IMR-90 (cell line): ENCODE measurements around the gene POLR3B. TPM values are rescaled to one million over a fixed set of nuclear protein-coding genes. Genes with fewer than 3 reads are reported as not detected.

Experiments used
- ATAC-seq: fragments of 200-7000 bp; cut with Tn5 transposase; 2 replicates; pipeline ENCODE4 v1.9.1; 2020; ENCODE audit warnings: low read depth, mild to moderate bottlenecking, moderate library complexity
- BruUV-seq: library from RNA; stranded (reverse); fragments of 400-500 nt; replicated peaks from 2 replicates; lab custom pipeline; 2021; lab: Mats Ljungman, UMichigan
- CTCF ChIA-PET: fragments of 300-600 bp; formaldehyde crosslinking; extraction: SDS; loops from one replicate; lab custom pipeline; 2021; ENCODE audit warnings: antibody characterized with exemption; lab: Yijun Ruan, JAX
- POLR2A ChIA-PET: fragments of 300-600 bp; sonication (Branson Sonifier 250); formaldehyde crosslinking; loops from one replicate; lab custom pipeline; 2022; ENCODE audit warnings: antibody characterized with exemption; ENCODE audit not compliant: unreplicated experiment; lab: Charles Lee
- DNase-seq: peaks from one replicate; pipeline ENCODE4 v3.0.0; 2013
- H2AFZ ChIP-seq: replicated peaks from 2 replicates; pipeline ENCODE3; 2013; ENCODE audit warnings: low read length, mild to moderate bottlenecking; ENCODE audit not compliant: poor library complexity
- H2AK5ac ChIP-seq: 2 replicates; pipeline ENCODE4 v1.6.1; 2013; ENCODE audit warnings: low read depth, low read length, inconsistent platforms
- H2AK9ac ChIP-seq: replicated peaks from 2 replicates; pipeline ENCODE3; 2013; ENCODE audit warnings: mild to moderate bottlenecking, low read depth, low read length, moderate library complexity; ENCODE audit not compliant: poor library complexity
- H2BK120ac ChIP-seq: 2 replicates; pipeline ENCODE4 v1.6.1; 2013; ENCODE audit warnings: low read depth, low read length, inconsistent platforms
- H2BK15ac ChIP-seq: 3 replicates; pipeline ENCODE4 v1.6.1; 2013; ENCODE audit warnings: low read depth, low read length, inconsistent platforms
- H2BK20ac ChIP-seq: 2 replicates; pipeline ENCODE4 v1.6.1; 2013; ENCODE audit warnings: low read depth, mild to moderate bottlenecking, inconsistent platforms, low read length, moderate library complexity
- H2BK5ac ChIP-seq: 2 replicates; pipeline ENCODE4 v1.6.1; 2013; ENCODE audit warnings: mild to moderate bottlenecking, low read depth, low read length, inconsistent platforms; ENCODE audit not compliant: poor library complexity, severe bottlenecking
- H3K14ac ChIP-seq: replicated peaks from 2 replicates; pipeline ENCODE4 v1.6.1; 2013; ENCODE audit warnings: low read depth, low read length, inconsistent platforms
- H3K18ac ChIP-seq: 2 replicates; pipeline ENCODE4 v1.6.1; 2013; ENCODE audit warnings: low read depth, low read length, control low read depth
- H3K23ac ChIP-seq: 2 replicates; pipeline ENCODE4 v1.6.1; 2013; ENCODE audit warnings: low read depth, low read length, inconsistent platforms
- H3K27ac ChIP-seq: 2 replicates; pipeline ENCODE4 v1.5.1; 2013; ENCODE audit warnings: mild to moderate bottlenecking, control low read depth, low read length; ENCODE audit not compliant: insufficient read depth
- H3K27me3 ChIP-seq: 2 replicates; pipeline ENCODE4 v1.6.1; 2013; ENCODE audit warnings: low read length; ENCODE audit not compliant: control insufficient read depth, insufficient read depth
- H3K36me3 ChIP-seq: 2 replicates; pipeline ENCODE4 v1.6.1; 2013; ENCODE audit warnings: low read length, mixed read lengths; ENCODE audit not compliant: control insufficient read depth, insufficient read depth
- H3K4ac ChIP-seq: 2 replicates; pipeline ENCODE4 v1.6.1; 2013; ENCODE audit warnings: low read depth, low read length, inconsistent platforms
- H3K4me1 ChIP-seq: 2 replicates; pipeline ENCODE4 v1.6.1; 2013; ENCODE audit warnings: low read length, mixed read lengths; ENCODE audit not compliant: control insufficient read depth, insufficient read depth
- H3K4me2 ChIP-seq: 2 replicates; pipeline ENCODE4 v1.6.1; 2013; ENCODE audit warnings: low read depth, mild to moderate bottlenecking, control low read depth, low read length, moderate library complexity
- H3K4me3 ChIP-seq: 2 replicates; pipeline ENCODE4 v1.5.1; 2013; ENCODE audit warnings: low read depth, mild to moderate bottlenecking, control low read depth, low read length, moderate library complexity; ENCODE audit not compliant: insufficient read depth
- H3K56ac ChIP-seq: 2 replicates; pipeline ENCODE4 v1.6.1; 2013; ENCODE audit warnings: low read length, inconsistent platforms; ENCODE audit not compliant: insufficient read depth; ENCODE audit errors: extremely low read depth
- H3K79me1 ChIP-seq, 2 experiments: 2 replicates each; pipeline ENCODE4 v1.6.1; 2013; ENCODE audit warnings: low read length in 2 of 2, inconsistent platforms in 1 of 2, low read depth in 1 of 2
- H3K9ac ChIP-seq: 2 replicates; pipeline ENCODE4 v1.6.1; 2013; ENCODE audit warnings: low read depth, low read length, control low read depth
- H3K9me1 ChIP-seq: 2 replicates; pipeline ENCODE4 v1.6.1; 2013; ENCODE audit warnings: low read length, inconsistent platforms; ENCODE audit not compliant: insufficient read depth
- H3K9me3 ChIP-seq: 2 replicates; pipeline ENCODE4 v1.6.1; 2013; ENCODE audit warnings: low read length; ENCODE audit not compliant: control insufficient read depth, insufficient read depth
- H4K20me1 ChIP-seq: 2 replicates; pipeline ENCODE4 v1.6.1; 2013; ENCODE audit warnings: low read length, inconsistent platforms; ENCODE audit not compliant: insufficient read depth
- H4K5ac ChIP-seq: 2 replicates; pipeline ENCODE4 v1.6.1; 2013; ENCODE audit warnings: mild to moderate bottlenecking, low read depth, low read length, control low read depth
- H4K8ac ChIP-seq, 2 experiments: 2 replicates each; pipeline ENCODE4 v1.6.1; 2013; ENCODE audit warnings: low read depth in 2 of 2, low read length in 2 of 2, control low read depth in 1 of 2, inconsistent platforms in 1 of 2
- H4K91ac ChIP-seq: 2 replicates; pipeline ENCODE4 v1.6.1; 2013; ENCODE audit warnings: low read depth, low read length, inconsistent platforms; ENCODE audit not compliant: insufficient read depth
- CHD1 ChIP-seq: IDR thresholded peaks from 2 replicates; pipeline ENCODE4 v1.6.1; 2012; ENCODE audit warnings: low read depth, low read length, improper control_type of control experiment
- MAZ ChIP-seq: IDR thresholded peaks from 2 replicates; pipeline ENCODE4 v1.6.1; 2012; ENCODE audit warnings: low read depth, mild to moderate bottlenecking, low read length, improper control_type of control experiment, moderate library complexity, borderline replicate concordance
- POLR2A ChIP-seq: IDR thresholded peaks from 2 replicates; pipeline ENCODE4 v1.6.1; 2012; ENCODE audit warnings: mild to moderate bottlenecking, low read depth, low read length
- RAD21 ChIP-seq: IDR thresholded peaks from 2 replicates; pipeline ENCODE4 v1.6.1; 2012; ENCODE audit warnings: low read length, improper control_type of control experiment
- RCOR1 ChIP-seq: IDR thresholded peaks from 2 replicates; pipeline ENCODE4 v1.6.1; 2012; ENCODE audit warnings: mild to moderate bottlenecking, low read length, improper control_type of control experiment; ENCODE audit not compliant: insufficient replicate concordance
- RFX5 ChIP-seq: IDR thresholded peaks from 2 replicates; pipeline ENCODE4 v1.8.0; 2012; ENCODE audit warnings: low read depth, mild to moderate bottlenecking, low read length, moderate library complexity
- SMC3 ChIP-seq: fragments of 150-350 bp; IDR thresholded peaks from 2 replicates; pipeline ENCODE4 v1.6.1; 2016; ENCODE audit warnings: low read depth, mild to moderate bottlenecking, antibody characterized with exemption, low read length, moderate library complexity
- USF2 ChIP-seq: fragments of 150-350 bp; IDR thresholded peaks from 2 replicates; pipeline ENCODE4 v1.6.1; 2017; ENCODE audit warnings: mild to moderate bottlenecking, antibody characterized with exemption, low read length, low read depth
- WGBS, 2 experiments: methylation state at CpG; one replicate each; pipeline versions ENCODE4 v1.1.5 to v1.1.7; 2013; ENCODE audit warnings: missing lambda C conversion rate in 2 of 2; ENCODE audit not compliant: insufficient read length in 1 of 2; ENCODE audit errors: extremely low coverage in 2 of 2; 5-methylcytosine and 5-hydroxymethylcytosine counted together
- dilution Hi-C: fragments of 300-500 bp; cut with HindIII; formaldehyde crosslinking; loops from one replicate; pipeline ENCODE4 v1.14.3; 2018; ENCODE audit warnings: low sequenced_read_pairs; ENCODE audit not compliant: unreplicated experiment
- in situ Hi-C: fragments of 300-500 bp; cut with MboI; formaldehyde crosslinking; loops from 3 replicates; pipeline ENCODE4 v1.14.3; 2019; ENCODE audit warnings: low sequenced_read_pairs, inconsistent platforms, mixed read lengths
- intact Hi-C: fragments of 100-400 bp; cut with micrococcal nuclease; formaldehyde crosslinking; loops from 2 replicates; pipeline ENCODE4 v1.10.0; 2022
- polyA plus RNA-seq, 3 experiments: library from polyadenylated mRNA; depleted of rRNA; stranded (reverse); fragments of >200 nt; gene quantifications; 2 replicates each; pipeline ENCODE4 v1.2.3, GENCODE V29; 2012; ENCODE audit warnings: low replicate concordance in 1 of 3
- total RNA-seq: library from RNA; depleted of rRNA; stranded (reverse); fragments of >200 nt; gene quantifications from 2 replicates; pipeline ENCODE4 v1.2.3, GENCODE V29; 2012

The POLR3B gene
- total and polyA plus RNA-seq, 2 of the 4 experiments (the other 2 are of a cell fraction) = 6.9 to 15.4 TPM

- Histone ChIP-seq H2AK5ac (no peak overlapping the region), H3K56ac (no peak overlapping the region), H4K8ac (no peak overlapping the region), H3K27ac (no peak overlapping the region), H2AK9ac (no peak overlapping the region), H2AFZ (no peak overlapping the region), H3K18ac (no peak overlapping the region), H3K4me1 (no peaks in the 10 kb centered on the region), H3K9me1 (no peaks in the 10 kb centered on the region; the same call in 1 of the 2 replicates), H3K4me2 (no peak overlapping the region), H2BK5ac (no peak overlapping the region), H3K36me3 (peaks cover 6% of the 10 kb centered on the region), H4K91ac (no peak overlapping the region), H3K4ac (no peak overlapping the region), H3K4me3 (no peak overlapping the region), H2BK120ac (no peak overlapping the region), H3K23ac (no peak overlapping the region), H4K5ac (no peak overlapping the region), H3K27me3 (no peaks in the 10 kb centered on the region), H4K20me1 (no peaks in the 10 kb centered on the region), H3K9ac (no peak overlapping the region), H3K79me1 (no peaks in the 10 kb centered on the region), H2BK15ac (no peak overlapping the region), H2BK20ac (no peak overlapping the region), H3K9me3 (no peaks in the 10 kb centered on the region), H3K14ac (no peak overlapping the region)
- intact Hi-C loops = no loop called here
- TF ChIP-seq RFX5 = no peak
- no peak for TF ChIP-seq RAD21
- TF ChIP-seq MAZ = no peak
- no peak for TF ChIP-seq POLR2A
- no peak for TF ChIP-seq USF2
- no peak for TF ChIP-seq RCOR1
- TF ChIP-seq SMC3 = no peak
- no peak for TF ChIP-seq CHD1
- WGBS, 2 experiments = no CpG with 5 or more reads among the region's 4 CpGs
- BruUV-seq = no TSS peak
- in situ Hi-C loops = no loop called here
- POLR2A ChIA-PET = interaction anchor here (0.5 kb wide), 1 partner anchor 921 kb away, joined by 16 read pairs; no protein-coding TSS in a partner anchor
- no peak for ATAC-seq
- CTCF ChIA-PET = interaction anchor here (0.7 to 1.2 kb wide), 2 partner anchors 246 to 348 kb away, joined by 3 read pairs; no protein-coding TSS in a partner anchor
- dilution Hi-C loops = no loop called here
- DNase-seq = no peak
Measured at GRCh38 chr12:106493531-106493930, 136.0 kb downstream of the POLR3B start.
